Common myeloid progenitor, CD34-positive (primary cell): ENCODE measurements around the gene RAB10.

Experiments
- CTCF ChIA-PET: fragments of 350-600 bp; sonication (Branson Sonifier 250); formaldehyde crosslinking; loops from one replicate; lab custom pipeline; 2021; ENCODE audit warnings: antibody characterized with exemption; lab: Charles Lee
- POLR2A ChIA-PET: fragments of 350-600 bp; sonication (Branson Sonifier 250); formaldehyde crosslinking; loops from one replicate; lab custom pipeline; 2021; ENCODE audit warnings: antibody characterized with exemption; lab: Charles Lee
- DNase-seq, 3 donors: peaks; one replicate each; pipeline versions ENCODE4 v3.0.0 to v3.0.0-alpha.2; 2013
- H3K27ac ChIP-seq, 2 experiments: 1 replicate in 1 of 2; 2 replicates in 1 of 2; pipeline ENCODE4 v1.7.0; 2013; ENCODE audit warnings: inconsistent platforms in 2 of 2, low read length in 2 of 2, mild to moderate bottlenecking in 2 of 2, low read depth in 1 of 2, moderate library complexity in 1 of 2; ENCODE audit not compliant: severe bottlenecking in 2 of 2, insufficient read depth in 1 of 2, poor library complexity in 1 of 2
- H3K27me3 ChIP-seq, 5 experiments: replicated peaks in 2 of 5; 1 replicate in 3 of 5; 2 replicates in 2 of 5; pipeline versions ENCODE4 v1.6.1 to v1.7.0; 2013; ENCODE audit warnings: low read length in 4 of 5, mild to moderate bottlenecking in 2 of 5, moderate library complexity in 2 of 5, inconsistent platforms in 1 of 5; ENCODE audit not compliant: insufficient read depth in 5 of 5, control insufficient read depth in 4 of 5
- H3K36me3 ChIP-seq, 4 experiments: 1 replicate in 2 of 4; 2 replicates in 2 of 4; pipeline versions ENCODE4 v1.6.1 to v1.7.0; 2013; ENCODE audit warnings: low read length in 3 of 4, control low read depth in 1 of 4, mild to moderate bottlenecking in 1 of 4; ENCODE audit not compliant: control insufficient read depth in 4 of 4, insufficient read depth in 4 of 4
- H3K4me1 ChIP-seq, 4 experiments: 1 replicate in 3 of 4; 2 replicates in 1 of 4; pipeline versions ENCODE4 v1.6.1 to v1.7.1; 2013; ENCODE audit warnings: low read length in 3 of 4, mild to moderate bottlenecking in 3 of 4, control low read depth in 1 of 4, inconsistent platforms in 1 of 4, moderate library complexity in 1 of 4; ENCODE audit not compliant: control insufficient read depth in 4 of 4, insufficient read depth in 4 of 4; ENCODE audit errors: control extremely low read depth in 1 of 4
- H3K4me3 ChIP-seq, 7 experiments: 1 replicate in 4 of 7; 2 replicates in 3 of 7; pipeline versions ENCODE4 v1.5.1 to v1.7.0; 2013; ENCODE audit warnings: mild to moderate bottlenecking in 7 of 7, low read length in 6 of 7, moderate library complexity in 6 of 7, inconsistent platforms in 2 of 7, low read depth in 2 of 7, control low read depth in 1 of 7; ENCODE audit not compliant: insufficient read depth in 4 of 7, control insufficient read depth in 1 of 7; ENCODE audit errors: extremely low read depth in 1 of 7
- H3K9me3 ChIP-seq, 5 experiments: 1 replicate in 4 of 5; 2 replicates in 1 of 5; pipeline versions ENCODE4 v1.6.1 to v1.7.1; 2013; ENCODE audit warnings: low read length in 4 of 5, mild to moderate bottlenecking in 2 of 5, inconsistent platforms in 1 of 5, low read depth in 1 of 5, moderate library complexity in 1 of 5; ENCODE audit not compliant: control insufficient read depth in 4 of 5, insufficient read depth in 2 of 5; ENCODE audit errors: control extremely low read depth in 1 of 5
- WGBS: methylation state at CpG from one replicate; pipeline ENCODE4 v1.1.5; 2013; ENCODE audit not compliant: insufficient coverage; 5-methylcytosine and 5-hydroxymethylcytosine counted together

RAB10 gene

DNA sequence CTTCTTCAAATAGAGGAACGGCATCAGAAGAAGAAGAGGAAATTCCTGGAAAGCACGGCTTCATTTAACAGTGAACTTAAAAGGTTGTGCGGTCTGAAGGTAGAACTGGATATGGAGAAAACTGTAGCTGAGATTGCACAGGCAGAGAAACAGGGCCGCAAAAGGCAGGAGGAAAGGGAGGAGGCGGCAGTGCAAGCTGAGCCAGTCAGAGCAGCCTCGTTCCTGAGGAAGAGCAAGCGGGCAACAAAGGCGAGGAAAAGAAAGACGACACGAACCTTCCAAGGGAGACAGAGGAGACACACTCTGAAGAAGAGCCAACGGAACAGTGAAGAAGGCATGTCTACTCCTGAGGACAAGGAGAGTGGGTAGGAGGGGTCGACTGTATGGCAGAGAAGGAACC is 116.4 kb downstream of the RAB10 start:
- CTCF ChIA-PET = interaction anchor here (8.0 kb wide), 1 partner anchor 161 kb away, joined by 59 read pairs; no protein-coding TSS in a partner anchor
- no peak overlapping the region for H3K4me3 ChIP-seq
- WGBS = 77% methylated on average over 12 of the region's 12 CpGs

DNA sequence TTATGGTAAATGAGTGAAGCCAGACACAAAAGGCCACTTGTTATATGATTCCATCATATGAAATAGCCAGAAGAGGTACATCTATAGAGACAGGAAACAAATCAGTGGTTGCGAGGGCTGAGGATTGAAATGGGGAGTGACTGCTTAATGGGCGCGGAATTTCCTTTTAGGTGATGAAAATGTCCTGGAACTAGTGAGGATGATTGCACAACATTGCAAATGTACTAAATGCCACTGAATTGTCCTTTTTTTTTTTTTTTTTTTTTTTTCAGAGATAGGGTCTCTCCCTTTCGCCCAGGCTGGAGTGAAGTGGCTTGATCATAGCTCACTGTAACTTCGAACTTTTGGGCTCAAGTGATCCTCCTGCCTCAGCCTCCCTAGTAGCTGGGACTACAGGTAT is 123.7 kb downstream of the RAB10 start:
- Histone ChIP-seq H3K27ac (no peak overlapping the region), H3K27me3 (no peaks in the 10 kb centered on the region), H3K9me3 (peaks cover 0 to 9% (median 0%) of the 10 kb centered on the region in 5 experiments), H3K4me3 (no peak overlapping the region), H3K4me1 (no peaks in the 10 kb centered on the region), H3K36me3 (no peaks in the 10 kb centered on the region)
- DNase-seq = no peak
- WGBS = 95% methylated on average over 3 of the region's 5 CpGs
- ChIA-PET CTCF (no interaction called here), POLR2A (no interaction called here)

More for the DNA sequence above, 116.4 kb downstream of the RAB10 start:
- peaks cover 0 to 5% (median 4%) of the 10 kb centered on the region in 5 experiments for H3K27me3 ChIP-seq
- H3K27ac ChIP-seq = no peak overlapping the region
- H3K36me3 ChIP-seq = no peaks in the 10 kb centered on the region
- DNase-seq = no peak
- POLR2A ChIA-PET = no interaction called here
- H3K4me1 ChIP-seq = no peaks in the 10 kb centered on the region
- peaks cover 0 to 6% (median 0%) of the 10 kb centered on the region in 5 experiments for H3K9me3 ChIP-seq

GRCh38 chr2:26161926-26162325 is 128.0 kb downstream of the RAB10 start:
- no peaks in the 10 kb centered on the region for H3K27me3 ChIP-seq
- H3K4me3 ChIP-seq = no peak overlapping the region
- DNase-seq = no peak
- ChIA-PET POLR2A (no interaction called here), CTCF (no interaction called here)
- 100% methylated on average over 7 of the region's 7 CpGs for WGBS
- H3K27ac ChIP-seq = no peak overlapping the region
- no peaks in the 10 kb centered on the region for H3K4me1 ChIP-seq
- H3K36me3 ChIP-seq = no peaks in the 10 kb centered on the region
- H3K9me3 ChIP-seq = peaks cover 0 to 4% (median 0%) of the 10 kb centered on the region in 5 experiments

GRCh38 chr2:26162963-26163362 is 129.1 kb downstream of the RAB10 start:
- 98% methylated on average over 9 of the region's 10 CpGs for WGBS
- no peak for DNase-seq
- Histone ChIP-seq H3K36me3 (no peaks in the 10 kb centered on the region), H3K4me3 (no peak overlapping the region), H3K27ac (no peak overlapping the region), H3K9me3 (no peaks in the 10 kb centered on the region), H3K4me1 (no peaks in the 10 kb centered on the region), H3K27me3 (no peaks in the 10 kb centered on the region)
- ChIA-PET CTCF (no interaction called here), POLR2A (no interaction called here)

GRCh38 chr2:26164231-26164630 is 130.3 kb downstream of the RAB10 start:
- no peak overlapping the region for H3K4me3 ChIP-seq
- ChIA-PET CTCF (no interaction called here), POLR2A (no interaction called here)
- no peak overlapping the region for H3K27ac ChIP-seq
- no peaks in the 10 kb centered on the region for H3K27me3 ChIP-seq
- DNase-seq = no peak
- no CpG with 5 or more reads among the region's 1 CpG for WGBS
- H3K9me3 ChIP-seq = no peaks in the 10 kb centered on the region
- no peaks in the 10 kb centered on the region for H3K4me1 ChIP-seq
- no peaks in the 10 kb centered on the region for H3K36me3 ChIP-seq

- H3K4me3 ChIP-seq = no peak overlapping the region
- no peaks in the 10 kb centered on the region for H3K27me3 ChIP-seq
- H3K27ac ChIP-seq = no peak overlapping the region
- H3K9me3 ChIP-seq = no peaks in the 10 kb centered on the region
- WGBS = 100% methylated on average over 5 of the region's 8 CpGs
- CTCF ChIA-PET = interaction anchor here (1.7 kb wide), 1 partner anchor 19 kb away, joined by 6 read pairs; no protein-coding TSS in a partner anchor
- POLR2A ChIA-PET = no interaction called here
- no peak for DNase-seq
- H3K4me1 ChIP-seq = no peaks in the 10 kb centered on the region
- no peaks in the 10 kb centered on the region for H3K36me3 ChIP-seq
These were observed 130.8 kb downstream of the RAB10 start for GRCh38 chr2:26164641-26165211.

- H3K27ac ChIP-seq = no peak overlapping the region
- 90% methylated on average over 2 of the region's 4 CpGs for WGBS
- peaks cover 0 to 3% (median 0%) of the 10 kb centered on the region in 5 experiments for H3K27me3 ChIP-seq
- H3K4me1 ChIP-seq = no peaks in the 10 kb centered on the region
- no peak for DNase-seq
- H3K4me3 ChIP-seq = no peak overlapping the region
- H3K36me3 ChIP-seq = no peaks in the 10 kb centered on the region
- ChIA-PET CTCF (interaction anchor here (1.7 kb wide), 1 partner anchor 19 kb away, joined by 6 read pairs; no protein-coding TSS in a partner anchor), POLR2A (no interaction called here)
- H3K9me3 ChIP-seq = no peaks in the 10 kb centered on the region
These were observed 131.5 kb downstream of the RAB10 start for GRCh38 chr2:26165403-26165802.
